GM10266 (cell line): ENCODE results near the gene SVOPL.

Source experiments
- DNase-seq: peaks from one replicate; pipeline ENCODE4 v3.0.0; 2012; ENCODE audit errors: extremely low spot score
- TF ChIP-seq, protein P1 (sequence below): IDR thresholded peaks from 2 replicates; pipeline ENCODE4 v1.5.1; 2012; ENCODE audit warnings: mild to moderate bottlenecking, low read depth; ENCODE audit not compliant: control insufficient read depth, insufficient read depth; ENCODE audit errors: missing control alignments

SVOPL gene

DNA sequence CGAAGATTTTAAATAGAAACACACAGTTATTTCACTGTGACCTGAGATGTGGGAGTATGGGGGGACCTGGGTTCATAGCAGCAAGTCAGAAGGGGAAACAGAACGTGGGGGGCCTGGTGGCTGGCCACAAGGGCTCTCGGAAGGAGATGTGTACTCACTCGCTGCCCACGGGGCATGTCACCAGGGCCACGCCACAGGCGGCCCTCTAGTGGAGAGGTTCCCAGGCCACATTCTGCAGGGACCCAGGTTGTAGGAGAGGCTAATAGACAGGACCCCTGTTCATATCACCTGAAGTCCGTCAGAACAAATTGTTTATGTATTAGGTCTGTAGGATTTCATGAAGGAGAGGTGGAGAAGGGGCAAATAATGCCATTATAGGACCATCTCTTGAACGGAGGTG is 25.1 kb upstream of the SVOPL start:
- TF ChIP-seq, protein P1, sequence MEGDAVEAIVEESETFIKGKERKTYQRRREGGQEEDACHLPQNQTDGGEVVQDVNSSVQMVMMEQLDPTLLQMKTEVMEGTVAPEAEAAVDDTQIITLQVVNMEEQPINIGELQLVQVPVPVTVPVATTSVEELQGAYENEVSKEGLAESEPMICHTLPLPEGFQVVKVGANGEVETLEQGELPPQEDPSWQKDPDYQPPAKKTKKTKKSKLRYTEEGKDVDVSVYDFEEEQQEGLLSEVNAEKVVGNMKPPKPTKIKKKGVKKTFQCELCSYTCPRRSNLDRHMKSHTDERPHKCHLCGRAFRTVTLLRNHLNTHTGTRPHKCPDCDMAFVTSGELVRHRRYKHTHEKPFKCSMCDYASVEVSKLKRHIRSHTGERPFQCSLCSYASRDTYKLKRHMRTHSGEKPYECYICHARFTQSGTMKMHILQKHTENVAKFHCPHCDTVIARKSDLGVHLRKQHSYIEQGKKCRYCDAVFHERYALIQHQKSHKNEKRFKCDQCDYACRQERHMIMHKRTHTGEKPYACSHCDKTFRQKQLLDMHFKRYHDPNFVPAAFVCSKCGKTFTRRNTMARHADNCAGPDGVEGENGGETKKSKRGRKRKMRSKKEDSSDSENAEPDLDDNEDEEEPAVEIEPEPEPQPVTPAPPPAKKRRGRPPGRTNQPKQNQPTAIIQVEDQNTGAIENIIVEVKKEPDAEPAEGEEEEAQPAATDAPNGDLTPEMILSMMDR, result peak; percentile 5
- no peak for DNase-seq

DNA sequence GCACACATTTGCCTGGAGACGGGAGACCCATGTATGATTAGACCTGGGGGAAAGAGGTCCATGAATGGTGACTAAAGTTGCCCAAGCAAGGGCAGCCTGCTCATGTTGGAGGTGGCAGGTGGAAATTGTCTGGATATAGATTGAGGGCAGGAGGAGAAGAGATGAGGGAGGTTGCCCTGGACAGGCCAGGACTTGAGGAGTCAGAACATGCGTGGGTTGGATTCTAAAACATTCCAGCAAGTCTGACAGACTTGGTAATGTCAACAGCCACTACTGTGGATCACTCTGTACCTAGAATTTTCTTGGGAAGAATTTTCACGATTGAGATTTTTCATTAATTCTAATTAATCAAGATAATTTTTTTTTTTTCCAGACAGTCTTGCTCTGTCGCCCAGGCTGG is 19.1 kb upstream of the SVOPL start:
- TF ChIP-seq, protein P1, result no peak

DNA sequence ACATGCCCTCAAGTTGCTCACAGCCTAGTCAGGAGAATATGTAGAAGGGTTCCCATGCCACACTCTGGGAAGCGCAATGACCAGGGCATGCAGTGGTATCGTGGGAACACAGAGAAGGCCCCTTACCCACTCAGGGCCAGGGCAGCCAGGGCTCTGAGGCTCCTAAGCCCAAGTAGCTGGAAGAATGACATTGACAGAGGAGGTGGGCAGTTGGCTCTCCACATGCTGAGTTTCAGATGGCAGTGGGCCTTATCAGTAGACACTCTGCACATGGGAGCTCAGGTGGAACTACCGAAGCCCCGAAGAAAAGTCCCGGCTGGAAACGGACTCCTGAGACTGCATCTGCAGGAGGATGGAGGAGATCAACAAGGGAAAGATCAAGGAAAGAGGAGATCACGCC is 15.7 kb upstream of the SVOPL start:
- TF ChIP-seq, protein P1, result no peak
- DNase-seq, result no peak

More for the DNA sequence above, 19.1 kb upstream of the SVOPL start:
- no peak for DNase-seq

- TF ChIP-seq, protein P1, result no peak
These were observed 12.0 kb upstream of the SVOPL start for GRCh38 chr7:138713191-138713590.

GRCh38 chr7:138712652-138713051 is 11.5 kb upstream of the SVOPL start:
- no peak for DNase-seq
- TF ChIP-seq, protein P1, result no peak

More at GRCh38 chr7:138713191-138713590, 12.0 kb upstream of the SVOPL start:
- DNase-seq, result no peak

GRCh38 chr7:138710536-138711385 is 9.6 kb upstream of the SVOPL start:
- TF ChIP-seq, protein P1, result no peak
- DNase-seq, result no peak

GRCh38 chr7:138705167-138705566 is 4.0 kb upstream of the SVOPL start:
- no peak for DNase-seq
- TF ChIP-seq, protein P1, result no peak
